Activated CD4-positive, alpha-beta T cell treated with anti-CD3 and anti-CD28 coated beads, Interleukin-2, amount 50 U/mL, for 48 hours (primary cell): ENCODE data around the gene PPP1R10.
A peak's percentile ranks its signal among the peaks of the same experiment; 100 is the strongest.
"Not testable (repeated sequence)": the region's sequence is repeated elsewhere in the genome, so short reads cannot be mapped to it uniquely, and the experiment has no call there.

Source experiments
- DNase-seq, 2 experiments: peaks; one replicate each; pipeline ENCODE4 v3.0.0-alpha.2; 2020

Gene PPP1R10

GRCh38 chr6:30616811-30617564 is at the start of gene PPP1R10:
Gene PPP1R10 (minus strand): TSS chr6:30617243. CDS start chr6:30609944, 7,299 bp downstream.
- DNase-seq, result peak; percentile 95 to 98

DNA sequence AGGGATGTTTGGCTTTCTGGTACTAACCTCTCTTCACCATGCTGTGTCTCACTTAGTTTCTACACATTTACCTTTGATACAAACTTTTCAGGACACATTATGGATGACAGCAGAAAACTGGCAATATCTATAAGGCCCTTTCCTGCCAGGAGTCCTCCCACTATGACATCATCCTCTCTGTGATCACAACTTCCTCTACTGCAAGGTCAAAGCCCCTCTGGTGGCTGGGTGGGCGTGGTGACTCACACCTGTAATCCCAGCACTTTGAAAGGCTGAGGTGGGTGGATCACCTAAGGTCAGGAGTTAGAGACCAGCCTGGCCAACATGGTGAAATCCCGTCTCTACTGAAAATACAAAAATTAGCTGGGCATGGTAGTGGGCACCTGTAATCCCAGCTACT is 49.3 kb upstream of the PPP1R10 start:
- DNase-seq, result peak; percentile 49 to 65

DNA sequence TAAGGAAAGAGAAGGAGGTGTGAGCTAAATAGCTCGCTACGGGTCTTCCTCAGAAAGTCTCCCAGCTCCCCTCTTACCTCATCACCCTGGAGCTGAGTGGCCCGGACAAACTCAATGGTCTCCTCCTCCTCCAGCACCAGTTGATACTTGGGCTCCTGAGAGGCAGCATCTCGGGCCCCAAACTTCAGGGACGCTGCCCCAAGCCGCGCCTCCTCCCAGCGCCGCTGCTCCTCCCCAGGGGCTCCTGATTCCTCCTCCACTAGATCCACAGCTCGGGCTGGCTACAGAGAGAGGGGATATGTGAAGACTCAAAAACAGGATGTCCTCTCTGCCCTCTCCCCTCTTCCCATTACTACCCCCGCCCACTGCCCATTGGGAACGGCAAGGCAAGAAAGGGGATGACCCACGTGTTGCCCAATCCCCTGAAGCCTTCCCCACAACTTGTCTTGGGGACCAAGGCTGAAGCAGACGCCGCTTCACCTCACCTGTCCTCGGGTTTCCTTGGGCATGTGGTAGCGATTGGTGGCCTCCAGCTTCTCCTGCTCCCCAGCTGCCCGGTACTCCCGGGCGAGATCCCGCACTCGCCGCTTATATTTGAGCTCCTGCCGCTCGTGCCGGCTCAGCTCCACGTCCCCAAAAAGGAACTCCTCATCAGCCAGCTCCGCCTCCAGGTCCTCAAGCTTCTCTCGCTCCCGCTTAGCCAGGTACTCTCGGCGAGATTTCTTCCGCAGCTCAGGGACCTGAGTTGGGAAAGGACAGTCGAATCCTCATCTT is 48.1 kb upstream of the PPP1R10 start:
- no peak for DNase-seq

GRCh38 chr6:30657922-30658321 is 40.9 kb upstream of the PPP1R10 start:
- not testable (repeated sequence) for DNase-seq

DNA sequence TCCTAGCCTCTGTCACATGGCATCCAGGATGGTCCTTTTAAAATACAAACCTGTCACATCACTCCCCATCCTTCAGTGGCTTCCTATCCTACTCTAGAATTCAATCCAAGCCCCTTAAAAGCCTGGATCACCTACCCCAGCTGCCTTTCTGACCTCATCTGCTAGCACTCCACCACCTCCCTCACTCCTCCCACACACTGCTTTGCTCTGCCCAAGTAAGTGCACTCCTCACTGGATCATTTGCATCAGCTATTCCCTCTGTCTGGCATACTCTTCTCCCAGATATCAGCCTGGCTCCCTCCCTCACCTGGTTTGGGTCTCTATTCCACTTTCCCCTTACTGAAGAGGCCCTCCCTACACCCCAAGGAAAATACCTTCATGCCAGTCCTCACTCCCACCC is 40.4 kb upstream of the PPP1R10 start:
- no peak for DNase-seq

DNA sequence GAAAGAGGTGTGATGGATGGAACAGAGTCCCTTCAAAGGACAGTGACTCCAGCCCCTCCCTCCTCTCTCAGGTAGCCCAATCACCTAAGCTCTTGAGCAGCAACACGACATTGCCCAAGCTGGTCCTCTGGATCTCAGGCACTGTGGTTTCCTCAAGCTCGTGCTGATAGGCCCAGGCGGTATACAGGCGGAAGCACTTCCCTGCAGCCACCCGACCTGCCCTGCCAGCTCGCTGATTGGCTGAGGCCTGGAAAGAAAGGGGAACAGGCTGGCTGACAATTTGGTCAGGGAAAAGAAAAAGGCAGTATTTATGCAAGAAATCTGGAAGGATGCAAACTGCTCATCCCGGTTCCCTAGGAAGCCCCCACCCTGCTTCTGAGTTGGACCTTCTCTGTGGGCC is 39.5 kb upstream of the PPP1R10 start:
- no peak for DNase-seq

GRCh38 chr6:30655743-30656094 is 38.7 kb upstream of the PPP1R10 start:
- no peak for DNase-seq

DNA sequence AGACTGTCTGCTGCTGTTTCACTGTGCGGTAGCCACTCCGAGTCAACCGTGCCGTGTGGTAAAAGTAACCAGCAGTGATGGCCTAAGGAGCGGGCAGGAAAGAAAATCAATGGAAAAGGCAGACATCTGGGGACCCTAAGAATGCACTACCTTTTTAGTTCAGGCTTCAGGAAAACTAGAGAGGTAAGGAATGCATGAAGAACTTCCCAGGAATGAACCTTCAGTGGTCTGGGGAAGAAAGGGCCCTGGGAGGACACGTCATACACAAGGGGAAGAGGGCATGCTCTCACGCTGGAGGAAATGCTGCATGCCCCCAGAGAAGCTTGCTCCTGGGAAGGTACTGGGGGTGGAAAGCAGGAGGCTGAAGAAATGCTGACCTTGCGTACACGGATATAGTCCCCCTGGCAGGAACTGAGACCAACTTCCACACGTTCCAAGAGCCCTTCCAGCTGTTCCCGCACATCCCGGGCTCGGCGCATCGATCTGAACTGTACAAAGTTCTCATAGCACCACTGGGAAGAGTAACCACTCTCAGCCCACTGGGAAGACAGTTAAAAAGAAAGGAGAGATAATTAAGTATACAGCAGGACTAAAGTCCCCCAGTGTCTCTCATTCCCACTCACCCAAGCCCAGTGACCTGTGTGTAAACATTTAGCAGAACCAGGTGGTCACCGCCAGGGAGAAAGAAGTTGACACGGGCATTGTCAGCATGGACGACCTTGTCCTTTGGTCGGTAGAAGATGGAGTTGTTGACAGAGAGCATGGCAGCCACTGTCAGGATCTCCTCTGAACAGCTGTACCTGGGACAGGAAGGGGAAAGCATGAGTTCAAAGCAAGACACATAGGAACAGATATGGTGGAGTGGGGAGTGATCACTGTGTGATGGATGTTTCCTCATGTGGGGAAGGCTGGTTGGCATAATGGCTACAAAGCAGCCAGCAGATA is 38.0 kb upstream of the PPP1R10 start:
- DNase-seq, result no peak

DNA sequence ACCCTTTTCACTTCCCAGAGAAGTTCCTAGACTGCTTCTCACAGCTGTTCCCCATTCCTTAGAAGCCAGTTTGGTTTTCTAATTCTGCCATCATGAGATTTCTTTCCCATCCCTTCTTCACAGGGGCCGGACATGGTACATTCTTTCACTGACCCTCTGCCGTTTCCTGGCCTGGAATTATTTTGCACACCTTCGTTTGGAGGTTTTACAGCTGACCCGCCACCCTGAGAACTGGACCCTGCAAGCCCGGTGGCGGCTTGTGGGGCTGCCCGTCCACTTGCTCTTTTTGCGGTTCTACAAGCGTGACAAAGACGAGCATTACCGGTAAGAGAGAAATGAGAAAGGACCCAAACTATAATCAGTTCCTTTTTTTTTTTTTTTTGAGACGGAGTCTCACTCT is 34.1 kb upstream of the PPP1R10 start:
- no peak for DNase-seq

DNA sequence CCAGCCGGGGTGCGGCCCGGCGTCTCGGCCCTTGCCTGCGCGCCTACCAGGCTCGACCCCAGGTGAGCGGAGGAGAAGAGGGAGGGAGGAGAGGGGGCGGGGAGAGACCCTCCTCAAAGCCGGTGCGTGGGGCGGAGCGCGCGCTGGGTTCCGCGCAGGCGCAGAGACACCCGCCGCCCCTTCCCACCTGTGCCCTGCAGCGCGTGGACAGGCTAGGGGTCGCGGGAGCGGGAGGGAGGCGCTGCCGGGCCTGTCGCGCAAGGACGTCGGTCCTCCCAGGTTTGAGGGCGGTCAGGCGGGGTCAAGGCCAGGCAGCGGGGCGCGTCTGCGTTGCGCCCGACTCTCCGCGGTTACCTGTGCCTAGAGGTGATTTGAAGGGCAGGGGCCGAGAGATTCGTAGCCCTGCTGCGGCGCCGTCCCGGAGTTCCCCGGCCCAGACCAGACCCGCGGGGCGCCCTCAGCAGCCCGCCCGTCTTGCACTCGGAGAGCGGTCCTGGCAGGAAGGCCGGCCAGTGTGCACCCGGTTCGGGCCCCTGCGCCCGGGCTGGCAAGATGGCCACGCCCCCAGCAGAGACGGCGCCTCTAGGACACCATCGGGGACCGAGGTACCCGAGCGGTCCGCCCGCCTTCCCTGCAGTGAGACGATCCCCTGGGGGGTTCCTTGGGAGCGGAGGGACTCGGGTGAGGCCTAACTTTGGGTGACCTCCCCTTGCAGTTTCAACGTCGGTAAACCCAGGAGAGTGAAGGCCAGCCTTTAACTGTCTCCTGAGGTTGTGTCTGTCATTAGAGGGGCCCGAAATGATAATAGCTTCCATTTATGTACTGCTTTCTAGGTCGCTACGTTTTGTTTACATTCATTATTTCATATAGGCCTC is 30.4 kb upstream of the PPP1R10 start:
- DNase-seq, result peak; percentile 77 to 82

DNA sequence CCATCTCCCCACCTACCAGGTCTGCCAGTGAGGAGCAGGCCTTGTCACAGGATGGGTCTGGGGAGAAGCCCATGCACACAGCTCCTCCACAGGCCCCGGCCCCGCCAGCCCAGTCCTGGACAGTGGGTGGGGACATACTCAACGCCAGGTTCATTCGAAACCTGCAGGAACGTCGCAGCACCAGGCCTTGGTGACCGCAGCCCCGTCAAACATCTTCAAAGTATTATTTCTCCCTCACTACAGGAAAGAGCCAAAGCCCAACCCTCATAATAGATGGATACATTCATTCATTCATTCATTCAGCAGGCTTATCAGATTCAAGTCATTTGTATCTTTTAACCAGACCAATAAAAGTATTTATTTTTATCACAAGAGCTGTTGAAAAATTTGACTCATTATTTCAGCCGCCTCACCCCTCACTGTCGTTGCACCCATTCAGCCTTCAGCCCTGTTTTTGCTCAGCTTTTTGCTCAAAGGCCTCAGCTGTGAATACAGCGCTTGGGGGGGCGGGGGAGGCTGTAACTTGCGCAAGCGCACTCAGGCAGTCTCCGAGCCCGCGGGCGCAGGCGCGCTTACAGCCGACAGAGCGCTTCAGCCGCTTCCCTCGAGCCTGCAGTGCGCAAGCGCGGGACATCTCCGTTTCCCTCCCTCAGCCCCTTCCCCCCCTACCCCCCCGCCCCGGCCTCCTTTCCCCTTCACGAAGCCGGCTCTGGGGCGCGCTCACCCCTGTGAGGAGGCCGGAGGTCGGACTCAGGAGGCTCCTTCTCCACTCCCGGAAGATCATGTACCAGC is 29.6 kb upstream of the PPP1R10 start, which contains the start of gene C6orf136:
C6orf136 (plus strand) TSS at position 684 of the 792 bp plus-strand sequence; CDS start at position 783, 99 bp downstream.
- DNase-seq, result peak; percentile 90 to 94

- no peak for DNase-seq
Observed at GRCh38 chr6:30645989-30646388, 28.9 kb upstream of the PPP1R10 start.

DNA sequence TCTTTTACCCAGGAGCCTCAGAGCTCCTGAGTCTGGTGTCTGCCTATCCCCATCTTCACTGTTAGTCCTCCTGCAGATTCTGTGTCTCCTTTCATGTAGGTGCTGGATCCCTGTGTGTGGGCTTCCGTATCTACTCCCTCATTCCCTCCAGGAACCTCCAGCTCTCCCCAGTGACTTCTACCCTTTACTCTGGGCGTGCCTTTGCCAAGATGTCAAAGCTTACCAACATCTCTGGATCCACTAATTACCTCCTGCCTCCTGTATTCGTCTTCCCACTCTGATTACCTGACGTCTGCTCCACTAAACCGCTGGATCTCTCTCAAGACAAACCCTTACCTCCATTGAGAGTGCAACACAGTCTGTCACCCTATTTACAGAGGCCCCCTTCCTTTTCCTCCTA is 27.7 kb upstream of the PPP1R10 start:
- no peak for DNase-seq

- no peak for DNase-seq
Observed at GRCh38 chr6:30643656-30644055, 26.6 kb upstream of the PPP1R10 start.

GRCh38 chr6:30641048-30641447 is 24.0 kb upstream of the PPP1R10 start:
- no peak for DNase-seq

- no peak for DNase-seq
Observed at GRCh38 chr6:30640481-30640880, 23.4 kb upstream of the PPP1R10 start.

DNA sequence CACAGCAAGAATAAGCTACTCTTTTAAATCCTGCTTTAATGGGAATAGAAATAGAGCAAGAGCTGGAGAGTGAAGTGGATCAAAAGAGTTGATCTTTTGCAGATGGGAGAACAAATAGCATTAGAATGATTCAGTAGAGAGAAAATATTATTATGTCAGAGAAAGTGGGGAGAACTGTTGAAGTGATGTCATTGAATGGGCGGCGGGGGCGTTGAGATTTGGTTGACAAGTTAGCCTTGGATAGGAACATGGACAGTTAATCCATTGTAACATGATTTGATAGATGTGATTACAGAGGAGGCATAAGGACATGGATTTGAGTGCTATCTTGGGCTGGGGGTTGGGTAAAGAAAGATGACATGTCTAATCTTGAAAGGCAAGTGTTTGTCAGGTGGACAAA is 18.8 kb upstream of the PPP1R10 start:
- DNase-seq, result no peak

DNA sequence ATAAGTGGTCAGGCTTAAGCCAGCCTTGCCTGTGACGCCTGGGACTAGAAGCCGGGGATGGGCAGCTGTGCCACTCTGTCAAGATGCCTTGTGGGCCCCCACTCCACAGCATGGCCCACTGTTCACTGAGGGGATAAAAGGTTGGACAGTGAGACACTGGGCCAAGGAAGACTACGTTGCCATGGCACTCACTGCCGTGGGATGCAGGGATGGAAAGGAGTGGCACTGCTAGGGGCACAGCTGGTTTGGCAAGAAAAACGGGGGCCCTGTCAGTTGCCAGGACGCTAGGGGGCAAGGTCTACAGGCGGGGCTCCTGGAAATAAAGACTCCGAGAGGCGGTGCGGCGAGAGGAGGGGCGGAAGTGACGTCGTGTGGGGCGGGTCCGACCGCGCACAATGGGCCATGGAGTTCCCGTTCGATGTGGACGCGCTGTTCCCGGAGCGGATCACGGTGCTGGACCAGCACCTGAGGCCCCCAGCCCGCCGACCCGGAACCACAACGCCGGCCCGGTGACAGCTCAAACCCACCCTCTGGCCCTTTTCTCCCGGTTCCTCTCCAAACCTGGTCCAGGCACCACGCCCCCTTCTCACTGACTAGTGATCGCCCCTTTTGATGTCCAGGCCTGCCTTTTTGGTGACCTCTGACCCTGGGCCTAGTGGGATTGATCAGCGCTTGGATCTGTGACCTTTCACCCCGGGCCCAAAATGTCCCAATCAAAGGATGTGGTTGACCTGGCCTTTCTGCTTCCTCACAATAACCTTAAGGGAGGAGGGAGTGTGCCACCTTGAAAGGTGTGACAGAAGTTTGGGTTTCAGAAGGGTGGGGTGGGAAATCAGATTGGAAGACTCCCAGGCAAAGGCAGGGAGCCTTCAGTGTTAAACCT is 9.7 kb upstream of the PPP1R10 start, which contains the start of gene ATAT1:
ATAT1 (plus strand) TSS at position 391 of the 883 bp plus-strand sequence.
- peak; percentile 88 to 91 for DNase-seq

- DNase-seq, result no peak
Observed at GRCh38 chr6:30625511-30625910, 8.5 kb upstream of the PPP1R10 start.

GRCh38 chr6:30619561-30619960 is 2.5 kb upstream of the PPP1R10 start:
- DNase-seq, result no peak
